Stimulated activated CD4-positive, alpha-beta T cell treated with anti-CD3 and anti-CD28 coated beads, TNF-alpha, amount 100 ng/mL, for 4 hours (primary cell): Measurements from ENCODE around the gene FEN1.

ENCODE experiments used
- DNase-seq, 3 experiments: peaks; one replicate each; pipeline ENCODE4 v3.0.0-alpha.2; 2020; ENCODE audit warnings: low read depth in 3 of 3

The FEN1 gene

DNA sequence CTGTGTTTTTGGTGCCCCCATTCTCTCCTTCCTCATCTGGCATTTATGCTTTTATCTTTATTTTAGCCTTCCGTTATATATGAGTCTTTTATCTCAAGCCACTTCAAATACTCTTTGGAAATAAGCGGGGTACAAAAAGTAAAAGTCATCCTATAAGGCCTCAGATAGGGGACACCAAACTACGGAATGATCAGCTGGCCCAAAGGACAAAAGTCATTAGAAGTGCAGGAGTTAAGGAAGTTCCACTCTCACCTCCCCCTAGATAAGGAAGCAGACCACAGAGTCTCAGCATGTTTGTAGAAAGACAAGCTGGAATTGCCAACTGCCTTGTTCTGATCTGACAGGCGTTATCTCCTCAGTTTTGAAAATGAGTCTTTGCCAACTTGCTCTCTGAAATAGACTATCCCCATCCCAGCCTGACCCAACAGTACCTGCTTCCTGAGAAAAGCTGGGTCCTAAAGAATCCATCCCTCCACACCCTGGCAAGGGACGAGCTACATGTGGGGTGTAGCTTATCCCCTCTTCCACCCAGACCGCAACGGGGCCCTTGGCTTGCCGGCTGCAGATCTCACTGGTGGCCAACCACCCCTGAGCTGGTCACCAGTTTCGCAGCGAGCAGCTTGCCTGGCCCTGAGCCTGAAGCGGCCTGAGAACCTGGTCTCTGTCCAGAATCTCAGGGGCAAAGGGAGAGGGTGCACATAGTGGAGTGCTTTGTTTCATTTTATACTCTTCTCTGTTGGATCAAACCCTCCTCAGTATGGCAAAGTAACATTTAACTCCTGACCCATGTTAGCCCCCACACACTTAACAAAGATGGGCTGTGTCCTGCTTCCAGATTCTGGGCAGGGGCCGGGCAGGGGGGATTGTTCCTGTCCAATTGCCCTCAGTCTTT, 49.2 kb downstream of the FEN1 start:
- no peak for DNase-seq

DNA sequence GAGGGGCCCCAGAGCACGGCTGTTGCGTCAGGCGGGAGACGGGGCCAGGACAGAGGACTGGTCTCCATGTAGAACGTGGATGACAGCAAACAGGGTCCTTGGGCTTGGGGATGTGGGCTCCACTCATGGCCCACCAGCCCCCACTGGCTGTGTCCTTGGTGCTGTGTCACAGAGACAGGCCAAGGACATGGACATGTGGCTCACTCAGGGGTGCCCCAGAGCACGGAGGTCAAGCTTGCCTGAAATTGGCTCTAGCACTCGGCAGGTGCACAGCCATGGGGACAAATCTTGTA, 49.8 kb downstream of the FEN1 start:
- no peak for DNase-seq

DNA sequence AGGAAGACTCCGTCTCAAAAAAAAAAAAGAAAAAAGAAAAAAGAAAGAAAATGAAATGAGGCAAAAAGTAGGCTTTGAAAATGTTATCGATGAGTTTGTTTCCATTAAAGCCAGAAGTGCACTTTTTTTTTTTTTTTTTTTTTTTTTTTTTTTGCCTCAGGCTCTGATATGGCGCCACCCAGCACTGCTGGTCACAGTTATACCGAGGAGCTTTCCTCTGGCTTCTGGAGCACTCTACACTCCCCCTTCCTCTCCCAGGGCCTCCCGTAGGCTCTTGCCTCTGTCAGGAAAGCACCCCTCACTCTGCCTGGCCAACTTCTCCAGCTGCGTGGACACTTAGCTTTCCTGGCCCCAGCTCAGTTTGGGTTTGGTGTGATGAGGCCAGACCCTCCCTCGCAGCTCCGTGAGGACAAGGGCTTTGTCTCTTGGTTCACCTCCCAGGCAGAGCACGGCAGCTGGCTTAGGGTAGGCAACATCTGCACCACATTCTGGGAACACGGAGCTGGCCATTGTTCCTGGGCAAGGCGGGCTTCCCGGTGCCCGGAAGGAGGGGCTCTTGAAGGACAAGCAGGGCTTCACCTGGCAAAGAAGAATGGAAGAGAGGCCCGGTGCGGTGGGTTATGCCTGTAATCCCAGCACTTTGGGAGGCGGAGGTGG, 52.3 kb downstream of the FEN1 start:
- no peak for DNase-seq

DNA sequence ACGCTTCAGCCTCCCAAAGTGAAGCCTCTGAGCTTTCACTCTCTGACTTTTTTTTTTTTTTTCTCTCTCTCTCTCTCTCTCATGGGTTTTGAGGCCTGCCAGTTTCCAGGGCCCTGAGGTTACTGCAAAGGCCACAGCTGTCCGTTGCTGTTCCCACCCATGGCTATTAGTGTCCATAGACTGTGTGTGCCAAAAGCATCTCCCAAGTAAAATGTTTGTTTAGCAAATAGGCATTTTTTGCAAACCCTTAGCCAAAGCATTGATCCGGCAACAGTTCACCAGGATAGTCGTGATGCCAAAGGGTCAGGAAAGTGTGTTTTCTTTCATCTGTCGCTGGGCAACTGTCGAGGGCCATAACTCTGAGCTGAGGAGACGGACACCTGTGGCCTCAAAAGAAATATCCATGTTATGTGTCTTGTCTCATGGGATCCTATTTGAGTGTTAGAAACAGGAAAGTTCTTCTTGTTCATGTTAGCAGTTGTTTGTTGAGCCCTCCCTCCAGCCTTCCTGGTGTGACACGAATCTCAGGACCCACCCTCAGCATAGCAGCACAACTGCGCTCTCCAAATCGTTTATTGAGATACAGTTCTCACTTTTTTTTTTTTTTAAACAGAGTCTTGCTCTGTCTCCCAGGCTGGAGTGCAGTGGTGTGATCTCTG, 53.8 kb downstream of the FEN1 start:
- DNase-seq: no peak
